Adrenal gland (tissue), 5 donors: ENCODE measurements around the gene KMT2C.

Experiments
- POLR2A ChIP-seq, 2 donors: fragments of 450-650 bp; IDR thresholded peaks; one replicate each; pipeline ENCODE4 v1.6.1; 2017; ENCODE audit warnings: antibody characterized with exemption in 2 of 2, mild to moderate bottlenecking in 2 of 2, moderate library complexity in 1 of 2
- TF ChIP-seq, protein P1 (sequence below), 6 experiments: fragments of 450-650 bp in 4 of 6; fragments of 200-600 bp in 2 of 6; sonication (generic) in 1 of 6; IDR thresholded peaks; 1 replicate in 5 of 6; 2 replicates in 1 of 6; pipeline versions ENCODE4 v1.5.1 to v1.8.0; 2016 to 2021; ENCODE audit warnings: antibody characterized with exemption in 6 of 6, mild to moderate bottlenecking in 2 of 6, moderate library complexity in 1 of 6
- donor health status: DM: no; HTN: no; CAD: no.

DNA sequence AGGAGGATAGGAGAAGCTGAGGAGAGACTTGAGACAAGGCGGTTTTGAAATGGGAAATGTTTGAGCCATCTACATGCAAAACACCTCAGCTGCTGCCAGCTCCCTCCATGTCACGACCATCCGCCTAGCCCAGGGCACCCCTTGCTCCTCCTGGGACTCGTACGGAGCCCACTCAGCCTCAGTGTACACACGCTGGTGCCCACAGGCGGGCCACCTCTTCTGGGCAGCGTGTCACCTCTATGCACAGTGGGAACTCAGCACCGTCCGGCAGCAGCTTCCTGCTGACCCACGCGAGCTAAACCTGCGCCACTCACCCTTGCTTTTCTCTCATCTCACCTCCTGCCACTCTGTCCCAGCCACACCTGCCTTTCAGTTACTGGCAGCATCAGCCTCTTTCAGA is 302.0 kb downstream of the KMT2C start:
- no peak for TF ChIP-seq POLR2A (IDR thresholded peaks at IDR 0.05)
- TF ChIP-seq, protein P1, sequence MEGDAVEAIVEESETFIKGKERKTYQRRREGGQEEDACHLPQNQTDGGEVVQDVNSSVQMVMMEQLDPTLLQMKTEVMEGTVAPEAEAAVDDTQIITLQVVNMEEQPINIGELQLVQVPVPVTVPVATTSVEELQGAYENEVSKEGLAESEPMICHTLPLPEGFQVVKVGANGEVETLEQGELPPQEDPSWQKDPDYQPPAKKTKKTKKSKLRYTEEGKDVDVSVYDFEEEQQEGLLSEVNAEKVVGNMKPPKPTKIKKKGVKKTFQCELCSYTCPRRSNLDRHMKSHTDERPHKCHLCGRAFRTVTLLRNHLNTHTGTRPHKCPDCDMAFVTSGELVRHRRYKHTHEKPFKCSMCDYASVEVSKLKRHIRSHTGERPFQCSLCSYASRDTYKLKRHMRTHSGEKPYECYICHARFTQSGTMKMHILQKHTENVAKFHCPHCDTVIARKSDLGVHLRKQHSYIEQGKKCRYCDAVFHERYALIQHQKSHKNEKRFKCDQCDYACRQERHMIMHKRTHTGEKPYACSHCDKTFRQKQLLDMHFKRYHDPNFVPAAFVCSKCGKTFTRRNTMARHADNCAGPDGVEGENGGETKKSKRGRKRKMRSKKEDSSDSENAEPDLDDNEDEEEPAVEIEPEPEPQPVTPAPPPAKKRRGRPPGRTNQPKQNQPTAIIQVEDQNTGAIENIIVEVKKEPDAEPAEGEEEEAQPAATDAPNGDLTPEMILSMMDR (IDR thresholded peaks at IDR 0.05) = no peak
